Right lobe of liver (tissue), 4 donors: Measurements from ENCODE around the gene ERICH3.

ENCODE experiments used
- CTCF ChIP-seq, 4 donors: fragments of 200-600 bp in 3 of 4; fragments of 450-650 bp in 1 of 4; IDR thresholded peaks; one replicate each; pipeline versions ENCODE4 v1.5.1 to v1.8.0; 2016 to 2022; ENCODE audit warnings: antibody characterized with exemption in 4 of 4, mild to moderate bottlenecking in 2 of 4
- POLR2A ChIP-seq: fragments of 450-650 bp; IDR thresholded peaks from one replicate; pipeline ENCODE4 v1.6.1; 2017; ENCODE audit warnings: antibody characterized with exemption, mild to moderate bottlenecking
- donor health status: DM: no; HTN: no; CAD: no.
- donor health status: DM: no; HTN: no; CAD: no.
- donor health status: DM: no; HTN: yes; CAD: no.

GRCh38 chr1:74715236-74715502 lies 41.6 kb upstream of the ERICH3 start:
- TF ChIP-seq CTCF (IDR thresholded peaks at IDR 0.05) (no peak), POLR2A (no peak)
